ENCODE measurements around the gene CYSLTR2. TPM values are rescaled to one million over a fixed set of nuclear protein-coding genes. Genes with fewer than 3 reads are reported as not detected.

Gene CYSLTR2
- total and polyA plus RNA-seq, 2 donors (not counting 1 experiment from before 2014, with no cell fraction given): 0.09 TPM; not detected in 1

GRCh38 chr13:48746821-48747220 lies 93.1 kb downstream of the CYSLTR2 start:
- Histone ChIP-seq H3K79me2 (ENCODE audit: control insufficient read depth, insufficient read depth, low read length) (no peaks in the 10 kb centered on the region), H3K4me2 (replicated peaks; ENCODE audit: low read depth, low read length, poor library complexity, severe bottlenecking) (no peak overlapping the region), H3K9me3 (ENCODE audit: control extremely low read depth in 1 of 3, control insufficient read depth in 2 of 3, insufficient read depth in 1 of 3, low read length in 2 of 3) (peaks cover 0 to 2% (median 0%) of the 10 kb centered on the region in 3 donors), H3K27ac (ENCODE audit: low read length in 2 of 2) (no peak overlapping the region), H3K4me3 (ENCODE audit: control extremely low read depth in 1 of 5, extremely low read depth in 1 of 5, insufficient read depth in 1 of 5, low read depth in 2 of 5, low read length in 4 of 5) (no peak overlapping the region), H2AFZ (ENCODE audit: insufficient read depth, low read depth, low read length, poor library complexity, severe bottlenecking) (no peak overlapping the region), H3K36me3 (replicated peaks in 1 of 2; ENCODE audit: control extremely low read depth in 1 of 2, control insufficient read depth in 1 of 2, extremely low read depth in 1 of 2, insufficient read depth in 2 of 2, low read length in 1 of 2) (no peaks in the 10 kb centered on the region), H3K4me1 (ENCODE audit: control insufficient read depth in 2 of 2, insufficient read depth in 2 of 2, low read length in 2 of 2) (no peaks in the 10 kb centered on the region), H3K27me3 (replicated peaks in 1 of 4; ENCODE audit: control extremely low read depth in 1 of 4, control insufficient read depth in 3 of 4, insufficient read depth in 4 of 4, low read length in 3 of 4) (peaks cover 0 to 2% (median 0%) of the 10 kb centered on the region in 4 experiments), H3K9ac (ENCODE audit: low read length) (no peak overlapping the region), H4K20me1 (ENCODE audit: control insufficient read depth, insufficient read depth, low read length, poor library complexity, severe bottlenecking) (no peaks in the 10 kb centered on the region)
- Mint-ChIP-seq H3K27me3 (peaks cover 13% of the 10 kb centered on the region), H3K27ac (no peak overlapping the region), H3K4me1 (peaks cover 6% of the 10 kb centered on the region), H3K4me3 (no peak overlapping the region), H3K9me3 (ENCODE audit: insufficient read depth) (no peaks in the 10 kb centered on the region)
- ChIA-PET CTCF (no interaction called here), POLR2A (no interaction called here)
- no peak for ATAC-seq (ENCODE audit: low read depth)
- no CpG with 5 or more reads among the region's 1 CpG for WGBS (ENCODE audit: insufficient coverage)
- intact Hi-C loops (cut with micrococcal nuclease): no loop called here
- no peak for TF ChIP-seq EZH2 (IDR thresholded peaks at IDR 0.05; ENCODE audit: borderline replicate concordance, insufficient read depth, low read depth, low read length, poor library complexity, severe bottlenecking)
- TF ChIP-seq, protein P1, sequence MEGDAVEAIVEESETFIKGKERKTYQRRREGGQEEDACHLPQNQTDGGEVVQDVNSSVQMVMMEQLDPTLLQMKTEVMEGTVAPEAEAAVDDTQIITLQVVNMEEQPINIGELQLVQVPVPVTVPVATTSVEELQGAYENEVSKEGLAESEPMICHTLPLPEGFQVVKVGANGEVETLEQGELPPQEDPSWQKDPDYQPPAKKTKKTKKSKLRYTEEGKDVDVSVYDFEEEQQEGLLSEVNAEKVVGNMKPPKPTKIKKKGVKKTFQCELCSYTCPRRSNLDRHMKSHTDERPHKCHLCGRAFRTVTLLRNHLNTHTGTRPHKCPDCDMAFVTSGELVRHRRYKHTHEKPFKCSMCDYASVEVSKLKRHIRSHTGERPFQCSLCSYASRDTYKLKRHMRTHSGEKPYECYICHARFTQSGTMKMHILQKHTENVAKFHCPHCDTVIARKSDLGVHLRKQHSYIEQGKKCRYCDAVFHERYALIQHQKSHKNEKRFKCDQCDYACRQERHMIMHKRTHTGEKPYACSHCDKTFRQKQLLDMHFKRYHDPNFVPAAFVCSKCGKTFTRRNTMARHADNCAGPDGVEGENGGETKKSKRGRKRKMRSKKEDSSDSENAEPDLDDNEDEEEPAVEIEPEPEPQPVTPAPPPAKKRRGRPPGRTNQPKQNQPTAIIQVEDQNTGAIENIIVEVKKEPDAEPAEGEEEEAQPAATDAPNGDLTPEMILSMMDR (IDR thresholded peaks at IDR 0.05): no peak
- no peak for DNase-seq

DNA sequence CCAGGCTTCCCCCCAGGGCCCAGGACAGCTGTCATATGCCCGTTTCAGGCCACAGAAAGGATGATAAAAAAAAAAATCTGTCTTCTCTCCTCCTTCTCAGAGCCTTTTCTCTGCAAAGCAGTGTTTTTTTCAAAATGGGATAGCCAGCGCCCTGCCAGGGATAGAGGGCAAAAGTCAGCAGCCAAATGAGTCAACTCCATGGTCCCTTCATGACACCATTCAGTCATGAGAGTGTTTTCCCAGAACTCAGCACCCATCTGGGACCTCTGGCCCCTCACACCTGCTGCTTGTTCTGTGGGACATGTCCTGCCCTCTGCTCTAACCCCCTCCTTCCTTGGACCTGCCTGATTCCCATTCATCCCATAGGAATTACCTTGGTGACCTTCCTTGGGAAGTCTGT lies 95.0 kb downstream of the CYSLTR2 start:
- intact Hi-C loops (cut with micrococcal nuclease): no loop called here
- no peak overlapping the region for H3K4me3 ChIP-seq (ENCODE audit: control extremely low read depth in 1 of 5, extremely low read depth in 1 of 5, insufficient read depth in 1 of 5, low read depth in 2 of 5, low read length in 4 of 5)
- H3K9ac ChIP-seq (ENCODE audit: low read length): no peak overlapping the region
- Mint-ChIP-seq H3K4me3 (no peak overlapping the region), H3K9me3 (ENCODE audit: insufficient read depth) (no peaks in the 10 kb centered on the region), H3K27me3 (peaks cover 8% of the 10 kb centered on the region), H3K27ac (no peak overlapping the region), H3K4me1 (peaks cover 6% of the 10 kb centered on the region)
- H3K27ac ChIP-seq (ENCODE audit: low read length in 2 of 2): no peak overlapping the region
- ATAC-seq (ENCODE audit: low read depth) (no peak), DNase-seq (no peak)
- no peak for TF ChIP-seq EZH2 (IDR thresholded peaks at IDR 0.05; ENCODE audit: borderline replicate concordance, insufficient read depth, low read depth, low read length, poor library complexity, severe bottlenecking)
- TF ChIP-seq, protein P1 (IDR thresholded peaks at IDR 0.05): no peak
- WGBS (ENCODE audit: insufficient coverage): 100% methylated on average over 1 of the region's 2 CpGs
- no peaks in the 10 kb centered on the region for H4K20me1 ChIP-seq (ENCODE audit: control insufficient read depth, insufficient read depth, low read length, poor library complexity, severe bottlenecking)
- H3K79me2 ChIP-seq (ENCODE audit: control insufficient read depth, insufficient read depth, low read length): no peaks in the 10 kb centered on the region
- H3K9me3 ChIP-seq (ENCODE audit: control extremely low read depth in 1 of 3, control insufficient read depth in 2 of 3, insufficient read depth in 1 of 3, low read length in 2 of 3): peaks cover 0 to 2% (median 0%) of the 10 kb centered on the region in 3 donors
- no peaks in the 10 kb centered on the region for H3K4me1 ChIP-seq (ENCODE audit: control insufficient read depth in 2 of 2, insufficient read depth in 2 of 2, low read length in 2 of 2)
- POLR2A ChIA-PET: no interaction called here
- H3K36me3 ChIP-seq (replicated peaks in 1 of 2; ENCODE audit: control extremely low read depth in 1 of 2, control insufficient read depth in 1 of 2, extremely low read depth in 1 of 2, insufficient read depth in 2 of 2, low read length in 1 of 2): no peaks in the 10 kb centered on the region
- H3K27me3 ChIP-seq (replicated peaks in 1 of 4; ENCODE audit: control extremely low read depth in 1 of 4, control insufficient read depth in 3 of 4, insufficient read depth in 4 of 4, low read length in 3 of 4): peaks cover 0 to 2% (median 0%) of the 10 kb centered on the region in 4 experiments
- CTCF ChIA-PET: interaction anchor here (1.5 to 3.4 kb wide), 2 partner anchors 9 to 21 kb away, joined by 4 to 12 read pairs; no protein-coding TSS in a partner anchor
- H2AFZ ChIP-seq (ENCODE audit: insufficient read depth, low read depth, low read length, poor library complexity, severe bottlenecking): no peak overlapping the region
- H3K4me2 ChIP-seq (replicated peaks; ENCODE audit: low read depth, low read length, poor library complexity, severe bottlenecking): no peak overlapping the region

Measured in B cell (primary cell).